H1 (cell line): ENCODE measurements around the gene IRF3. TPM values are rescaled to one million over a fixed set of nuclear protein-coding genes. Genes with fewer than 3 reads are reported as not detected.
A peak's percentile ranks its signal among the peaks of the same experiment; 100 is the strongest.

Experiments
- CTCF ChIA-PET: fragments of 300-600 bp; sonication (Branson Sonifier 250); formaldehyde crosslinking; loops from one replicate; lab custom pipeline; 2021; ENCODE audit not compliant: partially characterized antibody; lab: Charles Lee
- POLR2A ChIA-PET: fragments of 300-600 bp; sonication (Branson Sonifier 250); formaldehyde crosslinking; loops from one replicate; lab custom pipeline; 2021; ENCODE audit warnings: inconsistent platforms; ENCODE audit not compliant: partially characterized antibody; lab: Charles Lee
- DNase-seq, 2 experiments: peaks; one replicate each; pipeline versions ENCODE4 v3.0.0 to v3.0.0-alpha.2; 2010 to 2022; ENCODE audit warnings: low spot score in 2 of 2, low read depth in 1 of 2, mixed read lengths in 1 of 2
- FAIRE-seq: peaks from 2 replicates; lab custom pipeline; 2011; peaks lifted over from hg19 to GRCh38; lab: Jason Lieb, UNC
- H2AFZ ChIP-seq: 2 replicates; pipeline ENCODE4 v1.8.1; 2012; ENCODE audit warnings: low read length, inconsistent platforms
- H2AK5ac ChIP-seq: 2 replicates; pipeline ENCODE4 v1.6.1; 2013; ENCODE audit warnings: low read depth, low read length
- H2BK120ac ChIP-seq: replicated peaks from 2 replicates; pipeline ENCODE3; 2013; ENCODE audit warnings: low read depth, low read length, inconsistent platforms
- H2BK12ac ChIP-seq: 2 replicates; pipeline ENCODE4 v1.6.1; 2013; ENCODE audit warnings: low read depth, low read length
- H2BK15ac ChIP-seq: 2 replicates; pipeline ENCODE4 v1.6.1; 2013; ENCODE audit warnings: low read length
- H2BK20ac ChIP-seq: 2 replicates; pipeline ENCODE4 v1.6.1; 2013; ENCODE audit warnings: low read length
- H2BK5ac ChIP-seq: 2 replicates; pipeline ENCODE4 v1.6.1; 2013; ENCODE audit warnings: low read depth, low read length
- H3K14ac ChIP-seq: 2 replicates; pipeline ENCODE4 v1.6.1; 2013; ENCODE audit warnings: inconsistent platforms; ENCODE audit not compliant: insufficient read length
- H3K18ac ChIP-seq: 2 replicates; pipeline ENCODE4 v1.6.1; 2013; ENCODE audit warnings: low read length; ENCODE audit errors: extremely low read depth
- H3K23ac ChIP-seq: 2 replicates; pipeline ENCODE4 v1.6.1; 2013; ENCODE audit warnings: inconsistent platforms; ENCODE audit not compliant: insufficient read length
- H3K23me2 ChIP-seq: 2 replicates; pipeline ENCODE4 v1.6.1; 2013; ENCODE audit warnings: low read depth, low read length
- H3K27ac ChIP-seq: 2 replicates; pipeline ENCODE4 v1.6.1; 2011; ENCODE audit warnings: low read depth, low read length, inconsistent platforms
- H3K27me3 ChIP-seq, 4 experiments: replicated peaks in 1 of 4; 1 replicate in 1 of 4; 2 replicates in 3 of 4; pipeline versions ENCODE4 v1.6.1 to v1.8.1; 2011 to 2013; ENCODE audit warnings: low read length in 3 of 4, mild to moderate bottlenecking in 3 of 4, inconsistent platforms in 2 of 4, mixed read lengths in 2 of 4, moderate library complexity in 1 of 4; ENCODE audit not compliant: control insufficient read depth in 3 of 4, insufficient read depth in 3 of 4; ENCODE audit errors: extremely low read depth in 1 of 4
- H3K36me3 ChIP-seq, 4 experiments: 2 replicates each; pipeline versions ENCODE4 v1.6.1 to v1.8.1; 2011 to 2013; ENCODE audit warnings: mild to moderate bottlenecking in 4 of 4, low read length in 3 of 4, moderate library complexity in 2 of 4, control low read depth in 1 of 4, inconsistent platforms in 1 of 4; ENCODE audit not compliant: insufficient read depth in 4 of 4, control insufficient read depth in 2 of 4
- H3K4ac ChIP-seq: replicated peaks from 2 replicates; pipeline ENCODE3; 2013; ENCODE audit warnings: low read length, low read depth, mixed read lengths, inconsistent platforms; ENCODE audit not compliant: insufficient read length
- H3K4me1 ChIP-seq, 4 experiments: replicated peaks in 1 of 4; 1 replicate in 1 of 4; 2 replicates in 3 of 4; pipeline versions ENCODE4 v1.6.1 to v1.8.1; 2011 to 2013; ENCODE audit warnings: low read length in 3 of 4, inconsistent platforms in 2 of 4, mixed read lengths in 1 of 4; ENCODE audit not compliant: insufficient read depth in 4 of 4, control insufficient read depth in 3 of 4
- H3K4me2 ChIP-seq, 2 experiments: 2 replicates each; pipeline versions ENCODE4 v1.6.1 to v1.8.1; 2011 to 2013; ENCODE audit warnings: low read depth in 2 of 2, low read length in 2 of 2, control low read depth in 1 of 2, inconsistent platforms in 1 of 2, mild to moderate bottlenecking in 1 of 2; ENCODE audit not compliant: insufficient read depth in 1 of 2
- H3K4me3 ChIP-seq, 4 experiments: fragments of 200-600, 300-600 bp in 1 of 4; sonication (generic), shearing (Covaris generic), sonication (Bioruptor Twin) in 1 of 4; 2 replicates each; pipeline versions ENCODE4 v1.5.1 to v1.8.1; 2011 to 2016; ENCODE audit warnings: low read length in 4 of 4, low read depth in 3 of 4, control low read depth in 2 of 4, inconsistent platforms in 2 of 4, mild to moderate bottlenecking in 2 of 4, mixed read lengths in 1 of 4, moderate library complexity in 1 of 4; ENCODE audit not compliant: insufficient read depth in 2 of 4; ENCODE audit errors: extremely low read depth in 1 of 4
- H3K56ac ChIP-seq: replicated peaks from 2 replicates; pipeline ENCODE3; 2013; ENCODE audit warnings: low read depth, mild to moderate bottlenecking, mixed read lengths, low read length, inconsistent platforms; ENCODE audit not compliant: insufficient read length
- H3K79me1 ChIP-seq: 2 replicates; pipeline ENCODE4 v1.6.1; 2013; ENCODE audit warnings: low read depth, low read length, control low read depth
- H3K79me2 ChIP-seq, 2 experiments: 2 replicates each; pipeline versions ENCODE4 v1.6.1 to v1.8.1; 2012 to 2013; ENCODE audit warnings: low read length in 2 of 2, mild to moderate bottlenecking in 2 of 2, inconsistent platforms in 1 of 2; ENCODE audit not compliant: insufficient read depth in 2 of 2, control insufficient read depth in 1 of 2
- H3K9ac ChIP-seq, 4 experiments: replicated peaks in 1 of 4; 1 replicate in 1 of 4; 2 replicates in 3 of 4; pipeline versions ENCODE4 v1.6.1 to v1.8.1; 2011 to 2013; ENCODE audit warnings: low read depth in 3 of 4, low read length in 3 of 4, control low read depth in 2 of 4, mild to moderate bottlenecking in 2 of 4, moderate library complexity in 2 of 4, inconsistent platforms in 1 of 4; ENCODE audit errors: extremely low read depth in 1 of 4
- H3K9me3 ChIP-seq, 2 experiments: 2 replicates each; pipeline versions ENCODE4 v1.6.1 to v1.8.1; 2012 to 2013; ENCODE audit warnings: mild to moderate bottlenecking in 2 of 2, moderate library complexity in 2 of 2, control low read depth in 1 of 2, inconsistent platforms in 1 of 2, low read depth in 1 of 2, low read length in 1 of 2, mixed read lengths in 1 of 2; ENCODE audit not compliant: insufficient read depth in 2 of 2
- H4K20me1 ChIP-seq, 2 experiments: replicated peaks in 1 of 2; 2 replicates each; pipeline versions ENCODE3 to v1.8.1; 2011 to 2013; ENCODE audit warnings: inconsistent platforms in 2 of 2, low read length in 2 of 2, mild to moderate bottlenecking in 1 of 2; ENCODE audit not compliant: insufficient read depth in 2 of 2, control insufficient read depth in 1 of 2
- H4K5ac ChIP-seq: 2 replicates; pipeline ENCODE4 v1.6.1; 2013; ENCODE audit warnings: low read length, low read depth, mixed read lengths, inconsistent platforms; ENCODE audit not compliant: insufficient read length
- H4K8ac ChIP-seq: 2 replicates; pipeline ENCODE4 v1.8.0; 2013; ENCODE audit warnings: mild to moderate bottlenecking, moderate library complexity, low read length, inconsistent platforms; ENCODE audit not compliant: insufficient read depth; ENCODE audit errors: extremely low read depth
- H4K91ac ChIP-seq: replicated peaks from 2 replicates; pipeline ENCODE3; 2013; ENCODE audit warnings: low read length, mixed read lengths, inconsistent platforms; ENCODE audit not compliant: insufficient read length
- ASH2L ChIP-seq: fragments of 200-600, 300-600 bp; sonication (generic); IDR thresholded peaks from one replicate; pipeline ENCODE4 v1.7.1; 2017; ENCODE audit warnings: low read length
- CTBP2 ChIP-seq: IDR thresholded peaks from 2 replicates; pipeline ENCODE4 v1.7.0; 2011; ENCODE audit warnings: borderline replicate concordance, mild to moderate bottlenecking, moderate library complexity, mixed read lengths, low read length; ENCODE audit not compliant: insufficient read depth, insufficient read length
- FOSL1 ChIP-seq: IDR thresholded peaks from 2 replicates; pipeline ENCODE4 v1.6.1; 2011; ENCODE audit warnings: mild to moderate bottlenecking, low read depth, low read length, moderate library complexity; ENCODE audit not compliant: insufficient read depth
- JUN ChIP-seq: IDR thresholded peaks from 2 replicates; pipeline ENCODE4 v1.6.1; 2011; ENCODE audit warnings: low read depth, mild to moderate bottlenecking, improper control_type of control experiment, low read length
- NRF1 ChIP-seq: IDR thresholded peaks from 2 replicates; pipeline ENCODE4 v1.6.1; 2011; ENCODE audit warnings: mild to moderate bottlenecking, low read depth, low read length, improper control_type of control experiment
- POLR2A ChIP-seq, 2 experiments: IDR thresholded peaks; 1 replicate in 1 of 2; 2 replicates in 1 of 2; pipeline ENCODE4 v1.6.1; 2011; ENCODE audit warnings: low read depth in 2 of 2, low read length in 2 of 2, mild to moderate bottlenecking in 2 of 2; ENCODE audit errors: control extremely low read depth in 1 of 2
- WGBS, 2 experiments: shearing (Covaris generic) in 1 of 2; methylation state at CpG; one replicate each; pipeline versions ENCODE4 v1.1.6 to v1.1.7; 2013 to 2015; ENCODE audit warnings: low lambda C conversion rate in 2 of 2, mixed read lengths in 2 of 2, inconsistent platforms in 1 of 2, low coverage in 1 of 2, missing lambda C conversion rate in 1 of 2; ENCODE audit not compliant: insufficient replicate concordance in 2 of 2, insufficient coverage in 1 of 2, insufficient read length in 1 of 2; ENCODE audit errors: extremely low coverage in 1 of 2, missing lambda C conversion rate in 1 of 2; 5-methylcytosine and 5-hydroxymethylcytosine counted together
- polyA plus RNA-seq, 7 experiments: library from polyadenylated mRNA; depleted of rRNA in 3 of 7; stranded (reverse) in 5 of 7; unstranded in 2 of 7; fragments of >200 nt in 5 of 7; fragments of 200-250 nt in 2 of 7; gene quantifications; 1 replicate in 5 of 7; 2 replicates in 1 of 7; 4 replicates in 1 of 7; pipeline versions ENCODE4 v1.2.1 to v1.2.3, GENCODE V29; 2011 to 2013; ENCODE audit warnings: missing spikeins in 2 of 7, mixed read lengths in 2 of 7
- total RNA-seq: library from RNA; stranded (reverse); fragmentation: NEBNext Ultra II Directional; extraction: Animal tissue kit (Norgen Biotek cat#: 25700); gene quantifications from 2 replicates; pipeline ENCODE4 v1.2.1, GENCODE V29; 2021

The IRF3 gene
- total and polyA plus RNA-seq, 2 of the 8 experiments (the other 6 are each of a cell fraction or from before 2014, with no cell fraction given) = 103 to 114 TPM

DNA sequence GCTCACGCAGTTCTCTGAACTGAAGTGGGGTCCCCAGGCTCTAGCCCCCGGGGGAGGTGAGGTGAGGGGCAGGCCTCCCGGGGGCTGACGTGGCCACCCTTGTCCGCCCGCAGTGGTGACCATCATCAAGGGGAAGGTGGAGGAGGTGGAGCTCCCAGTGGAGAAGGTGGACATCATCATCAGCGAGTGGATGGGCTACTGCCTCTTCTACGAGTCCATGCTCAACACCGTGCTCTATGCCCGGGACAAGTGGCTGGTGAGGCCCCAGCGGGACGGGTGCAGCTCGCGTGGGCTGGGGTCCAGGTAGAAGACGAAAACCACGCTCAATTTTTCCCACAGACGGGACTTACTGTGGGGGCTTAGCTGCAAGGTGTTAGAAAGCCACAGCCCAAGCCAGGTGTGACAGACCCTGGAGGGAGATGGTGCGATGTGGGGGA lies 18.2 kb upstream of the IRF3 start:
- Histone ChIP-seq H3K23me2 (no peaks in the 10 kb centered on the region; the same call in 1 of the 2 replicates), H3K27ac (no peak overlapping the region), H3K27me3 (no peaks in the 10 kb centered on the region), H2AFZ (no peak overlapping the region), H2BK20ac (no peak overlapping the region), H2BK15ac (no peak overlapping the region), H4K91ac (no peak overlapping the region), H2BK12ac (no peak overlapping the region), H3K23ac (no peak overlapping the region), H3K14ac (no peak overlapping the region), H4K20me1 (peaks cover 30 to 54% of the 10 kb centered on the region in 2 experiments), H3K4ac (no peak overlapping the region), H3K4me3 (no peak overlapping the region), H3K18ac (no peak overlapping the region), H3K4me1 (peaks cover 2 to 22% (median 14%) of the 10 kb centered on the region in 4 experiments), H4K5ac (no peak overlapping the region), H2BK5ac (0 out of 2 replicates have a peak overlapping the region, but pooled peaks have one; percentile 12), H3K4me2 (no peak overlapping the region), H4K8ac (no peak overlapping the region; the same call in 1 of the 2 replicates), H2AK5ac (no peak overlapping the region), H3K9ac (no peak overlapping the region), H3K79me1 (peaks cover 16% of the 10 kb centered on the region), H3K79me2 (peaks cover 10 to 39% of the 10 kb centered on the region in 2 experiments), H3K9me3 (no peaks in the 10 kb centered on the region), H2BK120ac (no peak overlapping the region), H3K56ac (no peak overlapping the region), H3K36me3 (peaks cover 26 to 59% (median 42%) of the 10 kb centered on the region in 4 experiments)
- 98% methylated on average over 18 of the region's 18 CpGs; no CpG with 5 or more reads in 1 of the 2 experiments for WGBS, 2 experiments
- TF ChIP-seq FOSL1 = no peak
- peak in 1 of 2 experiments; percentile 48; a peak in 1 of 3 replicates for TF ChIP-seq POLR2A (IDR thresholded peaks at IDR 0.05; ENCODE audit: control extremely low read depth in 1 of 2, low read depth in 2 of 2, low read length in 2 of 2)
- no peak for TF ChIP-seq CTBP2
- TF ChIP-seq JUN = no peak
- no peak for TF ChIP-seq NRF1
- no peak for TF ChIP-seq ASH2L
- DNase-seq (no peak), FAIRE-seq (no peak)
- ChIA-PET CTCF (interaction anchor here (0.6 to 2.8 kb wide), 21 partner anchors 11 to 225 kb away, joined by 3 to 13 read pairs (median 3); no protein-coding TSS in a partner anchor), POLR2A (interaction anchor here (0.8 to 12.2 kb wide), 17 partner anchors 5 to 167 kb away, joined by 3 to 168 read pairs (median 4); partner anchors contain the start of genes NOSIP, PRMT1, PRRG2 and PTOV1)
